SK-N-SH treated with all-trans-retinoic acid at 6 μM for 48 hours (cell line): ENCODE measurements around the gene LMO4.

ENCODE experiments used
- ATAC-seq: fragments of 200-7000 bp; cut with Tn5 transposase; 3 replicates; pipeline ENCODE4 v1.9.1; 2020; ENCODE audit warnings: mild to moderate bottlenecking, moderate library complexity
- BACH2 ChIP-seq: fragments of 250-450 bp; sonication (Bioruptor Pico); IDR thresholded peaks from 2 replicates; pipeline ENCODE4 v1.9.0; 2021; ENCODE audit warnings: mild to moderate bottlenecking, borderline replicate concordance
- CREB5 ChIP-seq: fragments of 250-450 bp; sonication (Bioruptor Pico); IDR thresholded peaks from 2 replicates; pipeline ENCODE4 v1.5.1; 2020; ENCODE audit warnings: low read depth, mild to moderate bottlenecking, moderate library complexity
- CSRNP3 ChIP-seq: fragments of 250-450 bp; sonication (Bioruptor Pico); IDR thresholded peaks from 2 replicates; pipeline ENCODE4 v1.5.1; 2021; ENCODE audit warnings: mild to moderate bottlenecking, moderate library complexity
- ESRRG ChIP-seq: fragments of 250-450 bp; sonication (Bioruptor Pico); IDR thresholded peaks from 2 replicates; pipeline ENCODE4 v1.6.1; 2021; ENCODE audit warnings: mild to moderate bottlenecking
- GLIS3 ChIP-seq: fragments of 250-450 bp; sonication (Bioruptor Pico); IDR thresholded peaks from 2 replicates; pipeline ENCODE4 v1.5.0; 2020; ENCODE audit warnings: mild to moderate bottlenecking, moderate library complexity
- OSR1 ChIP-seq: fragments of 250-450 bp; sonication (Bioruptor Pico); IDR thresholded peaks from 2 replicates; pipeline ENCODE4 v1.8.0; 2022; ENCODE audit warnings: moderate library complexity, mild to moderate bottlenecking, inconsistent platforms
- PATZ1 ChIP-seq: fragments of 250-450 bp; sonication (Bioruptor Pico); IDR thresholded peaks from 2 replicates; pipeline ENCODE4 v1.8.0; 2020; ENCODE audit warnings: mild to moderate bottlenecking, moderate library complexity, borderline replicate concordance
- PPARA ChIP-seq: fragments of 250-450 bp; sonication (Bioruptor Pico); IDR thresholded peaks from 2 replicates; pipeline ENCODE4 v1.5.0; 2020; ENCODE audit warnings: mild to moderate bottlenecking, borderline replicate concordance
- TCF4 ChIP-seq: fragments of 250-450 bp; sonication (Bioruptor Pico); IDR thresholded peaks from 2 replicates; pipeline ENCODE4 v1.8.0; 2021; ENCODE audit warnings: mild to moderate bottlenecking, moderate library complexity, borderline replicate concordance
- TSHZ2 ChIP-seq: fragments of 250-450 bp; sonication (Bioruptor Pico); IDR thresholded peaks from 2 replicates; pipeline ENCODE4 v1.5.0; 2020; ENCODE audit warnings: mild to moderate bottlenecking, moderate library complexity
- ZFP3 ChIP-seq: fragments of 250-450 bp; sonication (Bioruptor Pico); IDR thresholded peaks from 2 replicates; pipeline ENCODE4 v1.5.0; 2020; ENCODE audit warnings: mild to moderate bottlenecking, moderate library complexity
- ZNF565 ChIP-seq: fragments of 450-650 bp; formaldehyde crosslinking; conservative IDR thresholded peaks from 2 replicates; pipeline ENCODE4 v1.5.0; 2020; ENCODE audit warnings: low read depth, mild to moderate bottlenecking, moderate library complexity
- ZNF70 ChIP-seq: fragments of 450-650 bp; formaldehyde crosslinking; IDR thresholded peaks from 2 replicates; pipeline ENCODE4 v1.5.0; 2020; ENCODE audit warnings: mild to moderate bottlenecking, moderate library complexity
- ZNF8 ChIP-seq: fragments of 450-650 bp; formaldehyde crosslinking; IDR thresholded peaks from 2 replicates; pipeline ENCODE4 v1.5.0; 2020; ENCODE audit warnings: mild to moderate bottlenecking, moderate library complexity

The LMO4 gene

GRCh38 chr1:87325982-87326738, 2.5 kb upstream of the LMO4 start:
- no peak for TF ChIP-seq PATZ1
- no peak for TF ChIP-seq TSHZ2
- TF ChIP-seq BACH2 (CRISPR knock-in tag): no peak
- no peak for TF ChIP-seq TCF4 (CRISPR knock-in tag)
- no peak for TF ChIP-seq CREB5 (CRISPR knock-in tag)
- no peak for TF ChIP-seq ZNF565 (CRISPR knock-in tag)
- no peak for TF ChIP-seq OSR1 (CRISPR knock-in tag)
- ATAC-seq: no peak

GRCh38 chr1:87327376-87328271, 1.1 kb upstream of the LMO4 start:
- peak; percentile 18 for ATAC-seq
- TF ChIP-seq PPARA (CRISPR knock-in tag): no peak
- no peak for TF ChIP-seq GLIS3
- no peak for TF ChIP-seq BACH2 (CRISPR knock-in tag)
- no peak for TF ChIP-seq PATZ1
- no peak for TF ChIP-seq ZNF565 (CRISPR knock-in tag)
- TF ChIP-seq TSHZ2: no peak
- TF ChIP-seq ESRRG (CRISPR knock-in tag): no peak
- TF ChIP-seq ZNF70 (CRISPR knock-in tag): no peak
- no peak for TF ChIP-seq CSRNP3 (CRISPR knock-in tag)
- TF ChIP-seq ZNF8 (CRISPR knock-in tag): no peak
- TF ChIP-seq ZFP3 (CRISPR knock-in tag): no peak
